ENCODE measurements around the gene LRP5. TPM values are rescaled to one million over a fixed set of nuclear protein-coding genes. Genes with fewer than 3 reads are reported as not detected.

Gene LRP5
- total RNA-seq, 1 experiment from 2014 or later = 48.8 TPM

DNA sequence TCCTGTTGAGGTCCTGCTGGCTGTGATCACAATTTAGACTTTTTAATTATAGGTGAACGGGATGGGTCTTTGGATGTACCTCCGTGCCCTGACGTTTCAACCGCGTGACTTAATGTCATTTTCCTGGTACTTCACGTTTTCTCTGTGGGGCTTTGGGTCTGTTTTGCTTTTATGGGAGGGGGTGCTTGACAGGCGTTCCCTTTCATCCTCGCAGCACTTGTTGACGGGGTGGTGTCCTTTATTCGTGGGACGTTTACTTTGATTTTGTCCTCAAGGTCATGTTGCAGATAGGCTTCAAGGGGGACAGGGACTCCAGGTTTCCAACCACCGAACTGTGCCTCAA, 149.2 kb downstream of the LRP5 start:
- Mint-ChIP-seq H3K4me3 (peak overlapping the region; percentile 94), H3K4me1 (peaks cover 38% of the 10 kb centered on the region), H3K27ac (peak overlapping the region; percentile 91), H3K36me3 (peaks cover 5% of the 10 kb centered on the region; the same call in 1 of the 2 replicates), H3K9me3 (no peaks in the 10 kb centered on the region), H3K27me3 (ENCODE audit: low read depth) (no peaks in the 10 kb centered on the region)
- DNase-seq (ENCODE audit: low spot score) = no peak
- TF ChIP-seq IRF1 (CRISPR knock-in tag; IDR thresholded peaks at IDR 0.05) (no peak), FOXP4 (CRISPR knock-in tag; IDR thresholded peaks at IDR 0.05) (no peak), FOXK1 (CRISPR knock-in tag; IDR thresholded peaks at IDR 0.05) (no peak), FOXJ3 (CRISPR knock-in tag; IDR thresholded peaks at IDR 0.05; ENCODE audit: borderline replicate concordance) (no peak), ZSCAN18 (CRISPR knock-in tag; IDR thresholded peaks at IDR 0.05) (no peak), NFATC4 (CRISPR knock-in tag; IDR thresholded peaks at IDR 0.05) (no peak), OVOL2 (CRISPR knock-in tag; IDR thresholded peaks at IDR 0.05; ENCODE audit: borderline replicate concordance) (no peak), NR2C2 (CRISPR knock-in tag; IDR thresholded peaks at IDR 0.05) (no peak), E2F5 (CRISPR knock-in tag; IDR thresholded peaks at IDR 0.05) (no peak), SMAD4 (CRISPR knock-in tag; IDR thresholded peaks at IDR 0.05) (no peak), CREM (CRISPR knock-in tag; IDR thresholded peaks at IDR 0.05) (no peak), TCF7 (CRISPR knock-in tag; IDR thresholded peaks at IDR 0.05; ENCODE audit: low read depth) (no peak), ZMAT4 (CRISPR knock-in tag; IDR thresholded peaks at IDR 0.05) (no peak), IRF2 (CRISPR knock-in tag; IDR thresholded peaks at IDR 0.05; ENCODE audit: borderline replicate concordance, low read depth) (no peak)
- TF ChIP-seq, protein P1, sequence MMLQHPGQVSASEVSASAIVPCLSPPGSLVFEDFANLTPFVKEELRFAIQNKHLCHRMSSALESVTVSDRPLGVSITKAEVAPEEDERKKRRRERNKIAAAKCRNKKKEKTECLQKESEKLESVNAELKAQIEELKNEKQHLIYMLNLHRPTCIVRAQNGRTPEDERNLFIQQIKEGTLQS (CRISPR knock-in tag; conservative IDR thresholded peaks at IDR 0.05) = no peak
- TF ChIP-seq, protein P2, sequence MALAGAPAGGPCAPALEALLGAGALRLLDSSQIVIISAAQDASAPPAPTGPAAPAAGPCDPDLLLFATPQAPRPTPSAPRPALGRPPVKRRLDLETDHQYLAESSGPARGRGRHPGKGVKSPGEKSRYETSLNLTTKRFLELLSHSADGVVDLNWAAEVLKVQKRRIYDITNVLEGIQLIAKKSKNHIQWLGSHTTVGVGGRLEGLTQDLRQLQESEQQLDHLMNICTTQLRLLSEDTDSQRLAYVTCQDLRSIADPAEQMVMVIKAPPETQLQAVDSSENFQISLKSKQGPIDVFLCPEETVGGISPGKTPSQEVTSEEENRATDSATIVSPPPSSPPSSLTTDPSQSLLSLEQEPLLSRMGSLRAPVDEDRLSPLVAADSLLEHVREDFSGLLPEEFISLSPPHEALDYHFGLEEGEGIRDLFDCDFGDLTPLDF (CRISPR knock-in tag; IDR thresholded peaks at IDR 0.05) = no peak
- TF ChIP-seq, protein P3, sequence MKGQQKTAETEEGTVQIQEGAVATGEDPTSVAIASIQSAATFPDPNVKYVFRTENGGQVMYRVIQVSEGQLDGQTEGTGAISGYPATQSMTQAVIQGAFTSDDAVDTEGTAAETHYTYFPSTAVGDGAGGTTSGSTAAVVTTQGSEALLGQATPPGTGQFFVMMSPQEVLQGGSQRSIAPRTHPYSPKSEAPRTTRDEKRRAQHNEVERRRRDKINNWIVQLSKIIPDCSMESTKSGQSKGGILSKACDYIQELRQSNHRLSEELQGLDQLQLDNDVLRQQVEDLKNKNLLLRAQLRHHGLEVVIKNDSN (CRISPR knock-in tag; IDR thresholded peaks at IDR 0.05) = no peak
- TF ChIP-seq, protein P4, sequence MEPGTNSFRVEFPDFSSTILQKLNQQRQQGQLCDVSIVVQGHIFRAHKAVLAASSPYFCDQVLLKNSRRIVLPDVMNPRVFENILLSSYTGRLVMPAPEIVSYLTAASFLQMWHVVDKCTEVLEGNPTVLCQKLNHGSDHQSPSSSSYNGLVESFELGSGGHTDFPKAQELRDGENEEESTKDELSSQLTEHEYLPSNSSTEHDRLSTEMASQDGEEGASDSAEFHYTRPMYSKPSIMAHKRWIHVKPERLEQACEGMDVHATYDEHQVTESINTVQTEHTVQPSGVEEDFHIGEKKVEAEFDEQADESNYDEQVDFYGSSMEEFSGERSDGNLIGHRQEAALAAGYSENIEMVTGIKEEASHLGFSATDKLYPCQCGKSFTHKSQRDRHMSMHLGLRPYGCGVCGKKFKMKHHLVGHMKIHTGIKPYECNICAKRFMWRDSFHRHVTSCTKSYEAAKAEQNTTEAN (CRISPR knock-in tag; IDR thresholded peaks at IDR 0.05) = no peak
- CTCF ChIA-PET = no interaction called here
- no peak for ATAC-seq
- POLR2A ChIA-PET = no interaction called here

All from WTC11 (cell line).